ENCODE results near the gene CIDEA. TPM values are rescaled to one million over a fixed set of nuclear protein-coding genes. Genes with fewer than 3 reads are reported as not detected.
"Not testable (repeated sequence)": the region's sequence is repeated elsewhere in the genome, so short reads cannot be mapped to it uniquely, and the experiment has no call there.

CIDEA gene
- total RNA-seq, 2 donors from 2014 or later, result 56.7 TPM; not detected in 1

DNA sequence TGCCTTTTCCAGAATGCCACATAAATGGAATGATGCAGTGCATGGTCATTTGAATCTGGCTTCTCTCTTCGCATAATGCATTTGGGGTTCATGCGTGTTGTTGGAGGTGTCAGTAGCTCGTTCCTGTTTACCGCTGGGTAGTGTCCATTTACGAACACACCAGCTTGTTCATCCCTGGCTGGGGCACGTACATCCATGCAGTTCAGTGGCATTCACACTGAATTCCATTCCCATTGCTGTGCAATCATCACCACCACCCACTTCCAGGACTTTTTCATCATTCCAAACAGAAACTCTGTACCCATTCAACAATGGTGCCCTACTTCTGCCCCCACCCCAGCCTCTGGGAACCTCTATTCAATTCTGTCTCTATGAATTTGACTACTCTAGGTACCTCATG is 14.7 kb upstream of the CIDEA start:
- TF ChIP-seq POLR2A (IDR thresholded peaks at IDR 0.05), result no peak
- TF ChIP-seq, protein P1, sequence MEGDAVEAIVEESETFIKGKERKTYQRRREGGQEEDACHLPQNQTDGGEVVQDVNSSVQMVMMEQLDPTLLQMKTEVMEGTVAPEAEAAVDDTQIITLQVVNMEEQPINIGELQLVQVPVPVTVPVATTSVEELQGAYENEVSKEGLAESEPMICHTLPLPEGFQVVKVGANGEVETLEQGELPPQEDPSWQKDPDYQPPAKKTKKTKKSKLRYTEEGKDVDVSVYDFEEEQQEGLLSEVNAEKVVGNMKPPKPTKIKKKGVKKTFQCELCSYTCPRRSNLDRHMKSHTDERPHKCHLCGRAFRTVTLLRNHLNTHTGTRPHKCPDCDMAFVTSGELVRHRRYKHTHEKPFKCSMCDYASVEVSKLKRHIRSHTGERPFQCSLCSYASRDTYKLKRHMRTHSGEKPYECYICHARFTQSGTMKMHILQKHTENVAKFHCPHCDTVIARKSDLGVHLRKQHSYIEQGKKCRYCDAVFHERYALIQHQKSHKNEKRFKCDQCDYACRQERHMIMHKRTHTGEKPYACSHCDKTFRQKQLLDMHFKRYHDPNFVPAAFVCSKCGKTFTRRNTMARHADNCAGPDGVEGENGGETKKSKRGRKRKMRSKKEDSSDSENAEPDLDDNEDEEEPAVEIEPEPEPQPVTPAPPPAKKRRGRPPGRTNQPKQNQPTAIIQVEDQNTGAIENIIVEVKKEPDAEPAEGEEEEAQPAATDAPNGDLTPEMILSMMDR (IDR thresholded peaks at IDR 0.05), result no peak
- ATAC-seq, result no peak
- no peak overlapping the region for H3K27ac ChIP-seq
- no peaks in the 10 kb centered on the region for H3K9me3 ChIP-seq
- no peak overlapping the region for H3K4me3 ChIP-seq
- intact Hi-C loops (cut with DNase I), result loop anchor here (10.0 kb wide), 1 partner anchor 155 kb away; no protein-coding TSS in a partner anchor
- H3K4me1 ChIP-seq, result peaks cover 5% of the 10 kb centered on the region
- WGBS, 2 donors, result 81 to 85% methylated on average over 6 of the region's 6 CpGs
- H3K36me3 ChIP-seq (replicated peaks in 1 of 2; ENCODE audit: insufficient read depth in 1 of 2, low read depth in 2 of 2), result no peaks in the 10 kb centered on the region
- DNase-seq, result no peak
- H3K27me3 ChIP-seq, result no peaks in the 10 kb centered on the region

GRCh38 chr18:12242658-12243260 is 11.4 kb upstream of the CIDEA start:
- ATAC-seq (no peak), DNase-seq (no peak)
- Histone ChIP-seq H3K4me3 (no peak overlapping the region), H3K9me3 (no peaks in the 10 kb centered on the region), H3K4me1 (no peaks in the 10 kb centered on the region), H3K27ac (no peak overlapping the region), H3K36me3 (replicated peaks in 1 of 2; ENCODE audit: insufficient read depth in 1 of 2, low read depth in 2 of 2) (no peaks in the 10 kb centered on the region), H3K27me3 (no peaks in the 10 kb centered on the region)
- no peak for TF ChIP-seq POLR2A (IDR thresholded peaks at IDR 0.05)
- TF ChIP-seq, protein P1 (IDR thresholded peaks at IDR 0.05), result no peak
- intact Hi-C loops (cut with DNase I), result no loop called here
- WGBS, 2 donors, result 88 to 93% methylated on average over 15 to 21 of the region's 21 CpGs

- H3K27ac ChIP-seq; H3K4me3 ChIP-seq; H3K4me1 ChIP-seq; H3K9me3 ChIP-seq; ATAC-seq; DNase-seq; H3K27me3 ChIP-seq; H3K36me3 ChIP-seq (replicated peaks in 1 of 2; ENCODE audit: insufficient read depth in 1 of 2, low read depth in 2 of 2); intact Hi-C loops (cut with DNase I): not testable (repeated sequence)
- WGBS, 2 donors, result 92 to 94% methylated on average over 13 to 25 of the region's 25 CpGs
These were observed 10.9 kb upstream of the CIDEA start for GRCh38 chr18:12243272-12243671.

GRCh38 chr18:12245793-12246135 is 8.4 kb upstream of the CIDEA start:
- H3K4me3 ChIP-seq, result no peak overlapping the region
- H3K36me3 ChIP-seq (replicated peaks in 1 of 2; ENCODE audit: insufficient read depth in 1 of 2, low read depth in 2 of 2), result no peaks in the 10 kb centered on the region
- intact Hi-C loops (cut with DNase I), result no loop called here
- TF ChIP-seq, protein P1 (IDR thresholded peaks at IDR 0.05), result no peak
- no peak for TF ChIP-seq POLR2A (IDR thresholded peaks at IDR 0.05)
- DNase-seq, result no peak
- H3K27me3 ChIP-seq, result no peaks in the 10 kb centered on the region
- WGBS, 2 donors, result 90 to 93% methylated on average over 10 to 13 of the region's 13 CpGs
- ATAC-seq, result no peak
- no peaks in the 10 kb centered on the region for H3K9me3 ChIP-seq
- no peak overlapping the region for H3K27ac ChIP-seq
- no peaks in the 10 kb centered on the region for H3K4me1 ChIP-seq

- no peaks in the 10 kb centered on the region for H3K4me1 ChIP-seq
- ATAC-seq, result no peak
- no peaks in the 10 kb centered on the region for H3K36me3 ChIP-seq (replicated peaks in 1 of 2; ENCODE audit: insufficient read depth in 1 of 2, low read depth in 2 of 2)
- peak in 2 of 4 donors; percentile 14 to 44 for DNase-seq
- no peak overlapping the region for H3K4me3 ChIP-seq
- TF ChIP-seq, protein P1 (IDR thresholded peaks at IDR 0.05), result peak in 1 of 7 experiments; percentile 13
- no peak for TF ChIP-seq POLR2A (IDR thresholded peaks at IDR 0.05)
- WGBS, 2 donors, result 44 to 45% methylated on average over 23 to 32 of the region's 32 CpGs
- H3K27me3 ChIP-seq, result no peaks in the 10 kb centered on the region
- no peak overlapping the region for H3K27ac ChIP-seq
- intact Hi-C loops (cut with DNase I), result no loop called here
- no peaks in the 10 kb centered on the region for H3K9me3 ChIP-seq
These were observed 7.0 kb upstream of the CIDEA start for GRCh38 chr18:12246849-12247808.

Measured in body of pancreas (tissue), 4 donors.